Activated naive CD8-positive, alpha-beta T cell treated with anti-CD3 and anti-CD28 coated beads, Interleukin-2, amount 50 U/mL, for 16 hours (primary cell): ENCODE data around the gene CYP24A1.

Source experiments
- DNase-seq: peaks from one replicate; pipeline ENCODE4 v3.0.0-alpha.2; 2020; ENCODE audit warnings: low read depth, low spot score

CYP24A1 gene

DNA sequence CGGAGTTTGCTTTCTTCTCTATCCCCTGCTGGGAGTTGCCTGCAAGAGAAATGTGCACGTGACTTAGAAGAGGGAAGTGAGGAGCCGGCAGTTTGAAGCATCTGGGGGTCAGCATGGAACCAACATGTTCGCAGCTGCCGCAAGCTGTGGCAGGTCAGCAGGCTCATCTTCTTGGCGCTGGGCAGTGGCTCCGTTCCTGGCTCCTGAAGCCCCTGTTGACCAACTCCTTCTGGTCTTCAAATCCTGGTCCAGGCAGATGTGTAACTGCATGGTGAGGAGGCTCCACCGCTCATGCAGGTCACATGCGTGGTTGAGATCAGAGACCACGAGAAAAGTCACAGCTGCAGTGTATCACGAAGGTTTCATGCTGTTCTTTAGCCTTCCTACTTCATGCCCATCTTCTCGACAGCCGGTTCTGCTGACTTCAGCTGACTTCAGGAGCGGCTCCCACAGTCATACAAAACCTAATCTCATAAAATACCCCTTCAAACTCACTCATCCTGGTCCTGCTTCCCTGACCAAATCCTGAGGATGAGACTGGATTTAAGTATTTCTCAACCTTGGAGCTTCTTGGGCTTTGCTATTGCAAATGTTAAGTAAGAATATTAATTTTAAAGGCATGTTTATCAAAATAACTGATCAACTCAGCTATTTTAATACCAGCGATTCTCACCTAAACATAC, 58.5 kb downstream of the CYP24A1 start:
- DNase-seq, result no peak

DNA sequence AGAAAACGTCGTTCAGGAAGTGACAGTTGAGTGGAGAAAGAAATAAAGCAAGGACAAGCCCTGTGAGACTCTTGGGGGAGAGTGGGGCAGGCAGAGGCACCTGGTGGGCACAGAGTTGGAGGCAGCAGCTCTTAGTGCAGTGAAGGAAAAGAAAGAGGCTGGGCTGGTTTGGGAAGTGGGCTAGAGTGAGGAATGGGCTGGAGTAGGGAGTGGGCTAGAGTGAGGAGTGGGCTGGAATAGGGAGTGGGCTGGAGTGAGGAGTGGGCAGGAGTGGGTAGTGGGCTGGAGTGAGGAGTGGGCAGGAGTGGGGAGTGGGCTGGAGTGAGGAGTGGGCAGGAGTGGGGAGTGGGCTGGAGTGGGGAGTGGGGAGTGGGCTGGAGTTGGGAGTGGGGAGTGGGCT, 59.7 kb downstream of the CYP24A1 start:
- no peak for DNase-seq

DNA sequence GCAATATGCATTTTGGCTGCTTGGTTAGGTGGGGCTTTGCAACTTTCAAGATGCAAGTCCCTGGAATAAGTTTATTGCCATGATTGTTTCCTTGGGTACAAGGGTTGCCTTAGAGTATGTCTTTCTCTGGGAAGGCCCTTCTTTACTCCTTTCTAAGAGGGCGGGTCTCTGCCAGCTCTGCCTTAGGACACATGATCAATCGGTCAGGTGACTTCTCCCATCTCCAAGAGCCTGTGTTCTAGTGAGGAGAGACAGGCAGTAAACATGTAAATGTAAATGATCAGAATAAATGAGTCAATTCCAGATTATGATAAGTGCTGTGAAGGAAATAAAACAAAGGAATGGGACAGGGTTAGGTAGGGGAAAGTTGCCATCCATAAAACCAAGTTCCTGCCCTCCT, 60.2 kb downstream of the CYP24A1 start:
- DNase-seq, result no peak

DNA sequence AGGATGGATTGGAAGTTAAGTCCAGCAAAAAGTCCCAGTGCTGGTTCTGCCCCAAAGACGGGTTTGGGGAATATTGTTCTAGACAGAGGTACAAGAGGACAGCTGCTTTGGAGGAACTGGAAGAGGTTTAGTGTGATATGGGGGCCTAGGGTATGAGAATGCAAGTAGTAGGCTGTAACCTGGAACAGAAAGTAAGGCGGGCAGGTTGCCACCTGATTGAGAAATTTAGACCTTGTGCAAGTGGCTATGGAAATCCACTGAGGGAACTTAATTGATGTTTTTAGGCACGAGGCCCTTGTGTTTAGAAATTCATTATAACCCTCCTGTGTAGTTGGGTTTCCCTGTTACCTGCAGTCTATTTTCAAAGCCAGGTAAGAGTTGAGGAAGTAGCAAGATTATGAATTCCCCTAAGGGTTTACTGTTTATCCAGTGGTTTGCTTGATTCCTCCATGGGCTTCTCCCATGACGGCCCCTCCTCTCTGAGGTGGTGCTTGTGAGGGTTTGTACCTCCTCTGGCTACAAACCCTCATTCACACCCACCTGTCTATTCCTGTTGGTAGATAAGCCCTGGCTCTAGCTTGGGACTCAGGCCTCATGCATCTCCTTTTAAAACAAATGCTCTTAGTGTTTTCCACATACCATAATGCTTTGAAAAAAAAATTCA, 61.4 kb downstream of the CYP24A1 start:
- DNase-seq, result no peak

DNA sequence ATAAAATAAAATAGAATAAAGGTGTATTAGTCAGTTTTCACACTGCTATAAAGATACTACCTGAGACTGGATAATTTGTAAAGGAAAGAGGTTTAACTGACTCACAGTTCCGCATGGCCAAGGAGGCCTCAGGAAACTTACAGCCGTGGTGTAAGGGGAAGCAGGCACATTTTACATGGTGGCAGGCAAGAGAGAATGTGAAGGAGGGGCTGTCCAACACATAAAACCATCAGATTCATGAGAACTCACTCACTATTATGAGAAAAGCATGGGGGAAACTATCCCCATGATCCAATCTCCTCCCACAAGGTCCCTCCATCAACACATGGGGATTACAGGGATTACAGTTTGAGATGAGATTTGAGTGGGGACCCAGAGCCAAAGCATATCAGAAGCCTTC, 62.3 kb downstream of the CYP24A1 start:
- no peak for DNase-seq

DNA sequence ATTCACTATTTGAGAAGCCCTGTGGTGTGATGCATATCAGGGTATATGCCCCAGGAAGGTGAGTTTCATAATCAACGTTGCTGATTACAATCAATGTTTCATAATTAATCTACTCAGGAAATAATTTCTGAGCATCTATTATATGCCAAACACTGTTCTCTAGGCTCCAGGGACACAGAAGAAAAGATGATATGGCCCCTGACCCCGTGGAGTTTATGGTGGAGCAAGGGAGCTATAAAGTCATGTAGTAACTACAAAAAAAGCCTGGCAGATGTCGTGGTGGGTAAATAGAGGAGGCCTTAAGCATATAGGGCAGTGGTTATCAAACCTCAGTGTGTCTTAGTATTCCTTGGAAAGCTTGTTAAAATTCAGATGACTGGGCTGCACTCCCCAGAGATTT, 63.3 kb downstream of the CYP24A1 start:
- DNase-seq, result no peak

DNA sequence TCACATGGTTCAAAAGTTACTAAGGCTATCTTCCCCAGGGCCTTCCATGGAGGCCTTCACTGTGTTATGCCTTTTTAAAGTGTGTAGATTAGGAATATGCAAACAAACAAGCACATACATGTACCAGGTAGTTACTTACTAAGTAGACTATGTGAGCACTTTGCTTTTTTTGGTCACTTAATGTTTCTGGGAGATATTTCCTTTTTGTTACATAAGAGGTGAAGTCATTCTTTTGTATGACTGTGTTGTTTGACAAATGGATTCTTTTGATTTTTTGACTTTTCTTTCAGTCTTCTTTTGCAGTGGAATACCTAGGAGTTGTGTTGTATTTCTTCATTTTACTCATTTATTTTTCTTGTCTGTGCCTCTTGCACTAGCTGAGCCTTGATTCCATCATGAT, 63.7 kb downstream of the CYP24A1 start:
- DNase-seq, result no peak

DNA sequence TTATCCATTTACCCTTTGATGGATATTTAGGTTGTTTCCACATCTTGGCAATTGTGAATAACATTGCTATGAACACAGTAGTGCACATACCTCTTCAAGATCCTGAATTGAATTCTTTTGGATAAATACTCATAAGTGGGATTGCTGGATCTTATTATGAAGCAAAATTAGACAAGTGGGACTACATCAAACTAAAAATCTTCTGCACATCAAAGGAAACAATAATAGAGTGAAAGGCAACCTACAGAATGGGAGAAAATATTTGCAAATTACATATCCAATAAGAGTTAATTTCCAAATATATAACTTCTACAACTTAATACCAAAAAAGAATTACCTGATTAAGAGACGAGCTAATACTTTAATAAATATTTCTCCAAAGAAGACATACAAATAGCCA, 65.0 kb downstream of the CYP24A1 start:
- DNase-seq, result no peak

DNA sequence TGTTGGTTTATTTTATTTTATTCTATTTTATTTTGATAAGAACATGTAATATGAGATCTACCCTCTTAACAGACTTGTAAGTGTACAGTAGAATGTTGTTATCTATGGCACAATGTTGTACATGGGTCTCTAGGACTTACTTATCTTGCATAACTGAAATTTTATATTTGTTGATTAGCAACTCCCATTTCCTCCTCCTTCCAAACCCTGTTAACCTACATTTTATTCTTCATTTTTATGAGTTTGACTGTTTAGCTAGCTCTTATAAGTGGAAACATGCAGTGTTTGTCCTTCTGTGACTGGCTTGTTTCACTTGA, 65.5 kb downstream of the CYP24A1 start:
- DNase-seq, result no peak

DNA sequence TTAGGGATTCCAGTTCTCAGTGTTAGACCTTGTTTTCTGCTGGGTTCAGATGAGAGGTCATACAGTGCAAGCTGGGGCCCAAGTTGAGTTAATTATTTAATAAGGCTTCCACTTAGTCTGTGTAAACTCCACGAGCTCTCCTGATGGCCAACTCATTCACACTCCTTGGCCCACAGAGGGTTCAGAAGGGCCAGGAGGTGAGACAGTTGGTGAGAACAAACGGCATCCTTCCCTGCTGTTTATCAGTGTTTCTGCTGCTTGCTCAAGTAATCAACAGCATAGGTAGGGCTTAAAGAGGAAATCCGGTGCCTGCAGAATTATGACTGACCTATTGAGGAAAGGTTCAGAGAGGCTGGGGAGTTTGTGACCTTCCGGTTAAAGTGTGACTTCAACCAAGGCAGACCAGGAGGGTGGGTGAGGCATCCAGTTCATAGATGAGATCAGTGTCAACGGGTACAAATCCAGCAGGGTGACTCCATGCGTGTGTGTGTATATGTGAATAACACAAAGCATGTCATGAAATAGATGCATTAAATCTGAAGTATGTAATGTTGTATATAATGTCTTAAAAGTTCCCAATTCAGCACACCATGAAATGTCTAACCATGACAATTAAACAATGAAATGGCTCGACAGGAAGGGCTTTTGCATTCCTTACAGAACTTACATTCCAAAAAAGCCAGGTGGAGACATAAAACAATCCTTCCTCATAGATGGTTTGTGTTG, 66.0 kb downstream of the CYP24A1 start:
- no peak for DNase-seq

DNA sequence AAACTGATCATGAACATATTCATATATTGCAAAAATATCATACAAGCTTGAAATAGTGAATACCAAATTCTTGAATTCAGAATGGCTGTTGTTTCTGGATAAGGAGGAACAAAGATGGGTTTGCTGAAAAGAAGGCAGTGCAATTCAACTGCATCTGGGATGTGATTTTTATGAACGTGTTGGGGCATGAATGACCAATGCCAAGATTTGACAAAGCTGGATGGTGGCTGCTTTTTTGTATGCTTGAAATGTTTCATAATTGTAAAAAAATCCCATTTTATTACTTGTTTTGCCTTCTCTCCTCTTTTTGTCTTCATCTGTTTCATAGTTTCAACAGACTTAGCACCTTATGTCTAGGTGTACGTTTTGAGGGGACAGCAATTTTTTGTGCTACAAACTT, 66.6 kb downstream of the CYP24A1 start:
- no peak for DNase-seq

DNA sequence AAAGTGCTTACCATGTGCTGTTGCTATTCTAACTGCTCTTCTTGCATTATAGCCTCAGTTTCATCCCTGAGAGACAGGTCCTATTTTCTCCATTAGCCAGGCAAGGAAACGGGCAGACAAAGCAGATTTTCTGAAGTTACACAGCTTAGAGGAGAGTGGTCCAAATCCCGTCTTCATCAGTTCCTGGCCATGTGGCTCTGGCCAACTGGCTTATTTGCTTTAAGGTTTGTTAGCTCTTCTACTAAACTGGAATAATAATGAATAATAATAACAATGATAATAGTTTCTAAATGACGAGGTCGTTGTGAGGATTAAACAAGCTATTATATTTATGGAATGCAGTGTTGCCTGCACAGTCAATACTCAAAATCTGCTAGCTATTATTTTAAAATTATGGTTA, 67.6 kb downstream of the CYP24A1 start:
- no peak for DNase-seq

DNA sequence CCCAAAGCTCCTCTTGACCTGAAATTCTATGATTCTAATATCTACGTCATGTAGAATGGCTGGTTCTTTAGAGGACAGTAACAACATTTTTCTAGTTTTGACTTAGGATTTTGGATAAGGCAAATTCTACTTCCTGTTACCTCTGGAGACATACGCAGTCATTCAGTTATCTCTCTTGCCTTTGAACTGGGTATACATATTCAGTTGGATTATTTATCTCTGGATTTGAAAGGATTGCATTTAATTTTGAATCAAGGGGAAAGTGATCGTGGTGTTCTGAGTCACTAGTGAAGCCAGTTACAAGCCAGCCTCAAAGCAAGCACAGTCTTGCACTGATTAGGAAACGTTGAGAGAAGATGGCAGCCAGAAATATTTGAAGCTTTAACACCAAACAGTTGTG, 68.1 kb downstream of the CYP24A1 start:
- no peak for DNase-seq

DNA sequence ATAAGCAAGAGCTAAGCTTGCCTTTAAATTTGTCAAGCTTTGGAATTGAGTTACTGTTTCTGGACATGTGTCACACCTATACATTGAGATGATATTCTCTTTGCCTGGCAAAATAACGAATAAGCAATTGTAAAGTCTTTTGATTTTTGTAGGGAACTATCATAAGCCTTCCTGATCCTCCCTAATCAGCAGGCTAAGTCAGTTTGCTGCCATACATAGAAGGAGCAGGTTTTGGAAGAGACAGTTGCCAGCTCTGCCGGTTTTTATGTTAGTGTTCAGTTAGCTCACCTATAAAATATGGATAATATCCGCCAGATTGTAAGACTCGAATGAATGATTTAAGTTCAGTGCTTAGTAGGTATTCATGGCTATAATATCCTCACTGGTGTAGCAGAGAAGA, 69.0 kb downstream of the CYP24A1 start:
- DNase-seq, result no peak

DNA sequence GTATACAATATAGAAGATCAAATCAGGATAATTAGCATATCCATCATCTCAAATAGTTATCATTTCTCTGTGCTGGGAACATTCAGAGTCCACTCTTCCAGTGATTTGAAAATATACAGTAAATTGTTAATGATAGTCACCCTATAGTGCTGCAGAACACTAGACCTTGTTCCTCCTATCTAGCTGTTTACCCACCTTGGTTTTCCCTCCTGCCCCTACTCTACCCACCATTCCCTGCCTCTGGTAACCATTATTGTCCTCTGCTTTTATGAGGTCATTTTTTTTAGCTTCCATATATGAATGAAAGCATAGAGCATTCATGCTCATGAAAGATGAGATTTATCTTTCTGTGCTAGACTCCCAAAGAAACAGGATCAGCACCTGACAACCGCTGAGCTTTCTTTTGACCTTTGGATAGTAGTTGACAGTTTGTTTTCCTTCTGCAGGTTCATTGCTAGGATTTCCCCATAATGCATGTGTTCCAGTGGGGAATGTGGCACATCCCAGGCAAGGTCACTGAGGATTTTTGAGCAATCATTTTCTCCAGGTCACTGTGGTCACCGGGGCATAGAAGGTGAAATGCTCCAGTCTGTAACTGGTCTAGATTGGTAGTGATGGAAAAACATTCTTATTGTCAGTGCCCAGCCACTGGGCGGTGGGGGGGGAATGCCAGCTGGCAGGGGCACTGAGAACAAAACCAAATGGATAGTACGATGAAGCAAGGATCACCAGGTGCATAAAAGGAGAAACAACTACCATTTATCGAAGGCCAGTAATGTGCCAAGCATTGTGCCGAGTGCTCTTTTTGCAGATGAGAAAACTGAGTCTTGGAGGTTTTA, 69.8 kb downstream of the CYP24A1 start:
- no peak for DNase-seq
